ENCODE results near the gene MPV17L. TPM values are rescaled to one million over a fixed set of nuclear protein-coding genes. Genes with fewer than 3 reads are reported as not detected.
"Not testable (repeated sequence)": the region's sequence is repeated elsewhere in the genome, so short reads cannot be mapped to it uniquely, and the experiment has no call there.

The MPV17L gene
- total and polyA plus RNA-seq, 8 donors: 11.9 to 48.3 (median 27.3) TPM

DNA sequence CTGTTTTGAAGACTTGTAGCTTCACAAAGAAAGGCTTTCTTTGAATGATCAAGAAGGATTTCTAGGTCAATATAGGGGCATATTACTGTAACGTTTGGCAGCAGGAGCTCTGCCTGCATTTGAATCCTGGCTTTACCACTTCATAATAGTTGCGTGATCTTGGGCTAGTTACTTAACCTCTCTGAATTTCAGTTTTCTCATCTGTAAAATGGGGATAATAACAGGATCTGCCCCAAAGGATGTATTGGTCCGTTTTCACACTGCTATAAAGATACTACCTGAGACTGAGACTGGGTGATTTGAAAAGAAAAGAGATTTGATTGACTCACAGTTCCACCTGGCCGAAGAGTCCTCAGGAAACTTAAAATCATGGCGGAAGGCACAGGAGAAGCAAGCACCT is 51.3 kb downstream of the MPV17L start:
- no peaks in the 10 kb centered on the region for H3K27me3 ChIP-seq

DNA sequence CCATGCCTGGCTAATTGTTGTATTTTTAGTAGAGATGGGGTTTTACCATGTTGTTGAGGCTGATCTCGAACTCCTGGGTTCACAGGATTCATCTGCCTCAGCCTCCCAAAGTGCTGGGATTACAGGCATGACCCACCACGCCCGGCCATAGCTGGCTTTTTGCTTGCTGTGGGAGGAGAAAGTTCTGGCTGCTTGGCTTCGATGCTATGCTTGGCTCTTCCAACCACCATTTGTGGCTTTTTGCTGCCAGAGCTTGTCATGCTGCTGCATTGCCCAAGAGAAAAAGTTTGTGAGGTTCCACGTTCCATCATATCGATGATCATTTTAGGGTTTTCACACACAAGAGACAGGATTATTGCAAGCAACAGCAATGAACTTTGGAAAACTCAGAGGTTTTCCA is 55.1 kb downstream of the MPV17L start:
- 86 to 87% methylated on average over 6 of the region's 6 CpGs for WGBS, 2 donors
- H3K27ac ChIP-seq: no peak overlapping the region
- TF ChIP-seq, protein P1, sequence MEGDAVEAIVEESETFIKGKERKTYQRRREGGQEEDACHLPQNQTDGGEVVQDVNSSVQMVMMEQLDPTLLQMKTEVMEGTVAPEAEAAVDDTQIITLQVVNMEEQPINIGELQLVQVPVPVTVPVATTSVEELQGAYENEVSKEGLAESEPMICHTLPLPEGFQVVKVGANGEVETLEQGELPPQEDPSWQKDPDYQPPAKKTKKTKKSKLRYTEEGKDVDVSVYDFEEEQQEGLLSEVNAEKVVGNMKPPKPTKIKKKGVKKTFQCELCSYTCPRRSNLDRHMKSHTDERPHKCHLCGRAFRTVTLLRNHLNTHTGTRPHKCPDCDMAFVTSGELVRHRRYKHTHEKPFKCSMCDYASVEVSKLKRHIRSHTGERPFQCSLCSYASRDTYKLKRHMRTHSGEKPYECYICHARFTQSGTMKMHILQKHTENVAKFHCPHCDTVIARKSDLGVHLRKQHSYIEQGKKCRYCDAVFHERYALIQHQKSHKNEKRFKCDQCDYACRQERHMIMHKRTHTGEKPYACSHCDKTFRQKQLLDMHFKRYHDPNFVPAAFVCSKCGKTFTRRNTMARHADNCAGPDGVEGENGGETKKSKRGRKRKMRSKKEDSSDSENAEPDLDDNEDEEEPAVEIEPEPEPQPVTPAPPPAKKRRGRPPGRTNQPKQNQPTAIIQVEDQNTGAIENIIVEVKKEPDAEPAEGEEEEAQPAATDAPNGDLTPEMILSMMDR (IDR thresholded peaks at IDR 0.05): no peak
- no peaks in the 10 kb centered on the region for H3K9me3 ChIP-seq
- H3K4me1 ChIP-seq: peaks cover 0 to 10% (median 6%) of the 10 kb centered on the region in 3 donors
- H3K4me3 ChIP-seq: no peak overlapping the region
- intact Hi-C loops (cut with DNase I): no loop called here
- ATAC-seq (peak in 1 of 4 donors; percentile 18), FAIRE-seq (no peak), DNase-seq (no peak)
- no peaks in the 10 kb centered on the region for H3K36me3 ChIP-seq
- no peaks in the 10 kb centered on the region for H3K27me3 ChIP-seq

More for the DNA sequence above, 51.3 kb downstream of the MPV17L start:
- H3K4me1 ChIP-seq: peaks cover 0 to 16% (median 4%) of the 10 kb centered on the region in 3 donors
- 90 to 93% methylated on average over 5 of the region's 5 CpGs for WGBS, 2 donors
- no peaks in the 10 kb centered on the region for H3K36me3 ChIP-seq
- TF ChIP-seq, protein P1 (IDR thresholded peaks at IDR 0.05): no peak
- no peak for DNase-seq
- no peaks in the 10 kb centered on the region for H3K9me3 ChIP-seq
- no peak overlapping the region for H3K27ac ChIP-seq
- intact Hi-C loops (cut with DNase I): no loop called here
- FAIRE-seq: no peak
- ATAC-seq: no peak
- no peak overlapping the region for H3K4me3 ChIP-seq

- DNase-seq: no peak
- Histone ChIP-seq H3K27me3 (no peaks in the 10 kb centered on the region), H3K4me1 (peaks cover 2 to 12% (median 8%) of the 10 kb centered on the region in 3 donors), H3K9me3 (no peaks in the 10 kb centered on the region), H3K4me3 (no peak overlapping the region), H3K36me3 (no peaks in the 10 kb centered on the region), H3K27ac (no peak overlapping the region)
- intact Hi-C loops (cut with DNase I): no loop called here
- ATAC-seq: no peak
- TF ChIP-seq, protein P1 (IDR thresholded peaks at IDR 0.05): no peak
- WGBS, 2 donors: 83 to 86% methylated on average over 10 of the region's 10 CpGs
- no peak for FAIRE-seq
Observed at GRCh38 chr16:15451098-15451731, 55.7 kb downstream of the MPV17L start.

- Histone ChIP-seq H3K4me1 (peaks cover 10 to 20% (median 15%) of the 10 kb centered on the region in 3 donors), H3K9me3 (no peaks in the 10 kb centered on the region), H3K4me3 (no peak overlapping the region), H3K27me3 (no peaks in the 10 kb centered on the region), H3K27ac (no peak overlapping the region), H3K36me3 (no peaks in the 10 kb centered on the region)
- 65 to 70% methylated on average over 8 of the region's 8 CpGs for WGBS, 2 donors
- intact Hi-C loops (cut with DNase I): no loop called here
- no peak for FAIRE-seq
- no peak for ATAC-seq
- no peak for DNase-seq
- TF ChIP-seq, protein P1 (IDR thresholded peaks at IDR 0.05): no peak
Observed at GRCh38 chr16:15452246-15452855, 56.8 kb downstream of the MPV17L start.

- FAIRE-seq; ATAC-seq; H3K36me3 ChIP-seq; H3K9me3 ChIP-seq; H3K27me3 ChIP-seq; H3K27ac ChIP-seq; H3K4me3 ChIP-seq; DNase-seq; intact Hi-C loops (cut with DNase I): not testable (repeated sequence)
- peaks cover 10 to 20% (median 15%) of the 10 kb centered on the region in 3 donors for H3K4me1 ChIP-seq
- WGBS, 2 donors: 92 to 95% methylated on average over 7 of the region's 7 CpGs
Observed at GRCh38 chr16:15453296-15453695, 57.7 kb downstream of the MPV17L start.

DNA sequence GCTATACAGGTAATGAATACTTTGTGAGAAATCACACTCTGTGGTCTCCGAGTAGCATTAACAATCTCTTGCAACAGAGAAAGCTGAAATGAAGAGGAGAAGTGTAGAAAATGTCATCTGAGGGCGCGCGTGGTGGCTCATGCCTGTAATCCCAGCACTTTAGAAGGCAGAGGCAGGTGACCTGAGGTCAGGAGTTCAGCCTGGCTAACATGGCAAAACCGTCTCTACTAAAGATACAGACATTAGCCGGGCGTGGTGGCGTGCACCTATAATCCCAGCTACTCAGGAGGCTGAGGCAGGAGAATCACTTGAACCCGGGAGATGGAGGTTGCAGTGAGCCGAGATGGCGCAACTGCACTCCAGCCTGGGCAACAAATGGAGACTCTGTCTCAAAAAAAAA is 59.4 kb downstream of the MPV17L start:
- Histone ChIP-seq H3K4me1 (peaks cover 10 to 20% (median 15%) of the 10 kb centered on the region in 3 donors), H3K27ac (peak overlapping the region in 3 of 4 donors; percentile 33 to 68 (median 46))
- WGBS, 2 donors: 73 to 81% methylated on average over 11 of the region's 11 CpGs
- FAIRE-seq; H3K36me3 ChIP-seq; intact Hi-C loops (cut with DNase I); DNase-seq; H3K4me3 ChIP-seq; H3K9me3 ChIP-seq; ATAC-seq; H3K27me3 ChIP-seq: not testable (repeated sequence)

Data from pancreas (tissue), 10 donors.